GM18511 (cell line): ENCODE data around the gene ASTN2.

Experiments
- ATAC-seq: cut with Tn5 transposase; IDR thresholded peaks from one replicate; pipeline ENCODE4 v1.9.1; 2021; ENCODE audit warnings: mild to moderate bottlenecking, moderate library complexity; ENCODE audit not compliant: unreplicated experiment

The ASTN2 gene

DNA sequence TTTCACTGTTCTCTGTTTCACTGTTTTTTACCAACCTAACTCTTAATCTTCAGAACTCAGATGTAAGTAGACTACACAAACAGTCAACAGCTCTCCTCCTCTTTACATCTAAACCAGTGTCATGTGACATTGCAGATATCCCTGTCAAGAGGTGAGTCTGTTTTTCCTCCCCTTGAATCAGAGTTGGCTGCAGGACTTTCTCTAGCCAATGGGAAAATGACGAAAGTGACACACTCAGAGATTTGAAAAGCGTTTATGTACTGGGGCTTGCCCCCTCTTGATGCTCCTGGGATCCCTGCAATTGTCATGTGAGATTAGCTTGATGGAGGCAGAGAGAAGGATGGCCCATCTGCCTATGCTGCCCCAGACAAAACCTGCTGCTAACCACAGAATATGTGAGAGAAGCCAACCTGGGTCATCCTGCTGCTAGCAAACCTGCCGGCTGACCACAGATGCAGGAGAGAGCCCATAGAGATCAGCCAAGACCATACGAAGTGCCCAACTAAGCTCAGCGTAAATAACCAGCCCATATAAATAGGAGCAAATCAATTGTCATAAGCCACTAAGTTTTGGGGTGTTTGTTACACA lies 111.1 kb downstream of the ASTN2 start:
- ATAC-seq, result no peak

DNA sequence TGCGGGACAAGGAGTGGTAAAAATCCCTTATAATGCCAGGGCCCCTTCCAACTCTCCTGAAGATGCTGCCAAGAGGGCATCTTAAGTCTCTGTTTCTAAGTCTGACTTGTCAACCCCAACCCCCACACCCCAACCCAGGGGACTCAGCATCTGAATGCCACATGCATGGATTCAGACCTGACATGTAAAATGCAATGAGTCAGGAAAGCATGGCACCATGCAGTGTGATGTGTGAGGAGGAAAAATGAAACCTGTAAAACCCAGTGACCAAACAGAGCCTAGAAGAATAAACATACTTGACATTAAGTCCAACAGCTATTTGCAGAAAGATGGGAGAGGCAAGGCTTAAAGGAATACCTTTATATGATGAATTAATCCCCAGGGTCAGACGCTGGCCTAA lies 112.4 kb downstream of the ASTN2 start:
- ATAC-seq, result no peak

DNA sequence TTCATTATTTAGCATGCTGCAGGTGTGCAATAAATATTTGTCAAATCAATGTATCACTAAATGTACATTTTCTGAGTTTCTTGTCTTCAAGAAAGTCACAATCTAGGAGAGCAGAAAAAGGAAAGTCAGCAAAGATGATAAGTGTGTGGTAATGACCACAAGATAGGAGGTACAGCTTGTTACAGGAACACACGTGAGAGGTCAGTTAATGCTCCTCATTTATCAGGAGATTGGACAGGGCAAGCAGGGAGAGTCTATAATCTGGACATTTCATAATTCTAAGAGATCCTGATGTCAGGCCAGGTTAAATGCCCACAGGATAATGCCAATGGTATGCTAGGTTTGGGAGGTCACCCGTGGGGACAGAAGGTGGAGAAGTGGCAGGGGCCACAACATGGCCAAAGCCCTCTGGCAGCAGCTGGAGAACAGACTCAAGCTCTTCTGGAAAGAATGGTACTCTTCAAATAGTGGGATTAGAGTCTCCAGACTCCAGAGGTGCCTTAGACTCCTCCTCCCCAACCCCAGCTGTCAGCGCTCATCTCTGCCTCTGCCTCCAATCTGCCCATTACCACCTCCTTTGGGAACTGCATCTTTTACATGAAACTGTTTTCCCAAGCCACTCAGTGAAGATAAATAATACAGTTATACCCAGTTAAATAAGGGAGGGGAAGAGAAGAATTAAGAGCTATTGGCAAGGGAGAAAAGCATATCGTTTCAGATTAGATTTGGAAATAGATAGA lies 114.3 kb downstream of the ASTN2 start:
- no peak for ATAC-seq

DNA sequence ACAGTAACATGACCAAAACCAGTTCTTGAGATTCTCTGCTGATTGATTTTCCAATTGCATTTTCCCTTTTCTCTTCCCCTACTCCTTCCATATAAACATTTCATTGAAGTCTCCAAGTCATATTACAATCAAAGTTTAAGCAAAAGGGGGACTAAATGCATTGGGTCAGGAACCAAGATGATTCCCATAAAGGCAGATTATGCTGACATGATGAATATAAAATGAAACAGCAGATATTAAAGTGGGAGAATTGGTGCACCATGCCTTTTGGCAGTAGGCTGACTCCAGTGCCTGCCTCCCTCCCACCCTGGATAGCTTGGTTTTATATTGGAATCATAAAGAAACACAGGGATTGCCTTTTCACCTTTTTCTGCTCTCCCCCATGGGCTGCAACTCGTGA lies 118.4 kb downstream of the ASTN2 start:
- no peak for ATAC-seq

DNA sequence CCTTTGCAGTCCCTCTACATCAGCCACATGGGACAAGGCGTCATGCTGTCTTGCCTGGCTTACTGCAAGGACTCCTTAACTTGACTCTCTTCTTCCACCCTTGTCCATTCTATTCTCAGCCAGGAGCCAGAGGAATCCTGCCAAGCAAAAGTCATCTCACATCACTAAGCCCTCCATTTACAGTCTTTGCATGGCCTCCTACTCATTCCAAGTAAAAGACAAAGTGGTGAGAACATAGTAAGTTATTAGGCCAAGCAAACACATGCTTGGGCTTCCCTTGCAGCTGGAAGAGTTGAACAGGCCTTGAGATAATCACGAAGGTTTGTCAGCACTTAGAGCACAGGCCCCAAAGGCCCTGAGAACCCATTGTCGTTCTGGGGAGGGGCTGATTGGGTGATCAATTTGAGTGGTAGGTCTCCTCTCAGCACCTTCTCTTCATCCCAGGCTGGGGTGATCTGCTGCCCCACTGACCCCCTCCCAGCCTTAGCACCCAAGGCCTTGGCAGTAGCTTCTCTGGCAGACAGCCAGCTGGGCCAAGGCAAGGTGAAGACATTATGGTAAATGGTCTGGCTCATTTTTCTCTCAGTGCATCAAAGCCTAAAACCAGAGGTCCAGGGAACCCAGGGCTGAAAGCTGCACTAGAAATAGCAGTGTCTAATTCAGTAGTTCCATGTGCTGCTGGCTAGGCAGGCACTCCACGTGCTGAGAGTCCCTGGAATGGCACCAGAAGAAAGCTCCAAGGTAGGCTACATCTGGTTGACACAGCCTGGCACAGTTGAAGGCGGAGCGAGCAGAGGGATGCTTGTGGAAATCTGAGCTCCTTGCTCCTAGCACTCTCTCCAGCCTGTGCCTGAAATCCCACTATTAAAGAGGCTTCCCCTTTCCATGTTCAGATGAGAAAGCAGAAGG lies 121.4 kb downstream of the ASTN2 start:
- no peak for ATAC-seq

DNA sequence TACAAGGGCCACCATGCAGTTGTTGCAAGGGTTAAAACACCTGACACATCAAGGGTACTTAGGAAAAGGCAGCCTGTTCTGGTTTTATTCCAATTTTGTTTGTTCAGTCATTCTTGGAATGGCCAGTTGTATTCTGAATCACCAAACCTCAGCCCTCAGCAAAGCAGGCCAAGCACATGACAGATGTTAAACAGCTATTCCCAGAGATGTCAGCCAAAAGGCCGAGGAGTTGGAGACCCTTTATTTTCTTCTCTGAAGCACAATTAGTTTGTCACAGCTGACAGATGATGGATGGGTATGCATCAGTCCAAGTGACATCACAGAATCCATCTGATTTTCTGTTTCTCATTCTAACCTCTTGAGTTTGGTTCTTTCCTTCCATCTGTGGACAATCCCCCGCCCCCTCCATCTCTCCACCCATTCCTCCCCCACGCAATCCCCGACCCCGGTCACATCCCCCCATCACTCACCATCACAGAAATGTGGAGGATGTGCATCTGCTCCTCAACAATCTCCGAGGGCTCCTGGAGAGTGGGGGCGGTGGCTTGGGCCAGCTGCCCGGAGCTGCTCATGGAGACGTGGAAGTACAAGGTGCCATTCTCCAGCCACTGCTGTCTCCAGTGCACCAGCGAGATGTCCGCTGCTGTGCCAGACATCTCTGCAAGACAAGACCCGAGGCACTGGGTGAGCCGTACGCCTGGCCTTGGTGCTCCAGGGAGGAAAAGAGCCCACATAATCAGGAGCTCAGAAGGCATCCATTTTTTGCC lies 123.8 kb downstream of the ASTN2 start:
- ATAC-seq, result no peak

DNA sequence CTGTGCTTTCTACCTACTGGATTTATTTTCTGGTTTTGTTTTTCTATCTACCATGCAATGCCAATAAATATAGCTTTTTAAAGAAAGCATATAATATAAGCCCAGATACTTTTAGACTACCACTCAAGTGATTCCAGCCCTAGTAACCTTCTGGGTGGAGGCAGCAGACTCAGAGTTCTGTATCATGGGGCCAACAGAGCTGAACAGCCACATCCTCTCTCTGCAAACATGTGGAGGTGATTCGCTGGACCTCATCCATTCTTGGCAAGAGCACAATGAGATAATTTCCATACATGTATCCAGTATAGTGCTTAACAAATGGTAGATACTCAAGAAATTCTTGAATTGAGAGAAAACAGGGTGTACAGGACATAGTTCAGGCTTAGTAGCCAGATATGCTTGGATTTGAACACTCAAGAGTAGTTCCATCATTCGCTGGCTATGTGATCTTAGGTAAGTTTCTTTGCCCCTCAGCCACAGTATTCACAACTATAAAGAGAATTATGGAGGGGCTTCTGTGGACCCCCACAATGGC lies 124.5 kb downstream of the ASTN2 start:
- ATAC-seq, result no peak

DNA sequence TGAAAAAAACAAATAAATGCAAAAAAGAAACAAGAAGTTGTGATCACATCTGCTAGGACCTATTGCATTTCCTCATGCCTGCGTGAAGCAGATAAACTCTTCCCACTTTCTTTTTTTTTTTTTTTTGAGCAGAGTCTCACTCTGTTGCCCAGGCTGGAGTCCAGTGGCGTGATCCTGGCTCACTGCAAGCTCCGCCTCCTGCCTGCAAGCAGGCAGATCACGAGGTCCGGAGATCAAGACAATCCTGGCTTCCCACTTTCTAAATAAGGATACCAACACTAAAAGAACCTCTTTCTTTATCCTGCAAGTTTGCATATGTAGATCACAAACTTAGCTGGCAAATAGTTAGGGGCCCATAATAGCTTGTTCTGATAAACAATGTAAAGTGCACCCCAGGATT lies 128.6 kb downstream of the ASTN2 start:
- ATAC-seq, result no peak

DNA sequence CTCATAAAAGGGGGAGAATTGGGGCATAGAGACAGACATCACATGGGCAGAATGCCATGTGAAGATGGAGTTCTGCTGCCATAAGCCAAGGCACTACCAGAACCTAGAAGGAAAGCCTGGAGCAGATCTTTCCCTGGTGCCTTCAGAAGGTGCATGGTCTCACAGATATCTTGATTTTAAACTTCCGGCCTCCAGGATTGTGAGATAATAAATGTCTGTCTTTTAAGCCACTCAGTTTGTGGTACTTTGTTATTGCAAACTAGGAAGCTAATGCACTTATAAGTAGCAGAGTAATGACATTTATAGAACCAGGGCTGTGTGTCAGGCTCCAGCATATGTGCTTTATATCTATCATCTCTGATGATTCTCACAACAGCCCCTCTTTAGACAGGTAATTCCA lies 130.4 kb downstream of the ASTN2 start:
- no peak for ATAC-seq

DNA sequence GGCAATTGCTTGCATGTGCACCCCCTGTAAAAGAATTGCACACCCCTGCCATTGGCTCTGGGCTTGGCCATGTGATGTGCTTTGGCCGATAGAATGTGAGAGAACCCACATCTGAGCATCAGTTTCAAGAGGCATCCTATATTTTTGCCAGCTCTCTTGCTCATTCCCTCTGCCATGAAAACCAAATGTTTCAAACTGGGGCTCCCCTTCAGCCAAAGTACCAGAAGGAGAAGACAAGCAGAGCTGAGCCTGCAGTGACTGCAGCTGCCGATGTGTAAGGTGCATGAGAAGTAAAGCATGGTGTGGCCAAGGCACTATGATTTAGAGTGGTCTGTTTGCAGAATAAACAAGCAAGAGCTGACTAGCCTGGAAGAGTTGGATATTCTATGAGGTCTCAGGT lies 132.3 kb downstream of the ASTN2 start:
- ATAC-seq, result no peak

DNA sequence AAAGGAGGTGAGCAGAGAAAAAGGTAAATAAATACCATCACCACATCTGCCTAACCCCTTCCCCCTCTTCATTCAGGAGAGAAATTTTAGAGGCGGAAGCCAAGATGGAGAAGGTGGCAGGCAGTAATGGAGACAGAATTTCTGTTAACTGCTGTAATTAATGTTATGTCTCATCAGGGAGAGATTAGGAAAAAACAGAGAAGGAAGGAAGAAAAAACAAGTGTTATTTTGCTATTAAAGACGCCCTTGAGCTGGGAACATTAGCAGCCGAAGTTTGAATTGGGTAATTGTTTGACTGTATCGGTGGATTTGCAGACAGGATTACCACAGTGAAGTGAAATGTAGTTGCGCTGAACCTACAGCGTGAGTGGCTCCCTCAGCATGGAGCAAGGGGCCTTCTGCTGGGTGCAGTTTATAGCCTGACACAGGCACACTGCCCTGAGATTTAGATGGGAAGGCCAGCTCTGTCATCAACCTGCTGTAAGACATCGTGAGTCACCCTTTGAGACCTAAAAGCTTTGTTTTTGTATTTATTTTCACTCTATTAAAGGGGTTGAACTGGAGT lies 136.3 kb downstream of the ASTN2 start:
- ATAC-seq, result no peak

DNA sequence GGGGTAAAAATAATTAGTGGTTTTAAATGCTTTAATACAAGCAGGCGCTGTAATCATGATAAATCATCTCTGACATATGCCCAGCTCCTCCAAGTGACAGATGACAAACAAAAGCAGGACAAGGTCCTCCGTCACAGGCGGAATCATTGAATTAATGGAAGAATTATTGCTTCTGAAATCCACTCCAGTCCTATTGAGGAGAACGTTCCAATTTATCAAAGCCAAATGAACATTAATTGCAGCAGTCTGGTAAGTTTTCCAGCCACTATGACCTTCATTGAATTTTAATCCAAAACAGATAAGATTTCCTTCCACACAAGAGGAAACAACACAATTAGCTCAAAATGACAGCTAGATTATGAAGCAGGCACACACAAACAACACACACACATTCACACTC lies 136.8 kb downstream of the ASTN2 start:
- ATAC-seq, result no peak

DNA sequence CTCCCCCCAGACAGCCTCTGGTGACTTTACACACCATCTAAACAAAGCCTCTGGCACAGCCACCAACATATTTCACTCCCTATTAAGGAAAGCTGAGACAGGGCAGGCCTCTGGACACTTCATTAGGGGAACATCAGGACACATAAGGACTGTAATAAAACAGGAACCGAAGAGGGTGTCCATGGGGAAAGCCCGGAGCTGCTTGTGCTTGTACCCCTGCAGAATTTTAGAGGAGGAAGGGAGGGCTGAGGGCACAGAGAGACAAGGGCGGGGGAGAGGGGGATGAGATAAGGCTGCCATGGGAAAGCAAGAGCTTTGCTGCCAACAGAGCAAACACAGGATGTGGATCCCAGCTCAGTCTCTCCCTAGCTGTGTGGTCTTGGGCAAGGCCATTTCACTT lies 138.4 kb downstream of the ASTN2 start:
- ATAC-seq, result no peak

DNA sequence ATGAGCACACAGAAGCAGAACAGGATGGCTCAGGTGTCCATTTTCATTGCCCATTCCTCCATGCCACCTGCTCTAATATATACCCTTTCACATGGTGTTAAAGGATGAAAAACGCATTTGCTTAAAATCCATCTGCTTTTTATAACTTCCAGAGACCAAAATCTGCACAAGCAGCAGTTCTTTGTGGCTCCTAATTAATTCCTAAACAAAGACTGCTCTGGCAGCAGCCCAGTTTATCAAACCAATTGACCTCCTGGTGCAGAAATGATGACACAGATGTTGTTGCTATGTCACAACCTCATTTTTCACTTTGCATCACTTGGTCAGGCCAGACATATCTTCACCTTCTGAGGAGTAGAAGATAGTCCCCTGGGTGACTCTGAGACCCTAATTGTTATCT lies 141.2 kb downstream of the ASTN2 start:
- ATAC-seq, result no peak

DNA sequence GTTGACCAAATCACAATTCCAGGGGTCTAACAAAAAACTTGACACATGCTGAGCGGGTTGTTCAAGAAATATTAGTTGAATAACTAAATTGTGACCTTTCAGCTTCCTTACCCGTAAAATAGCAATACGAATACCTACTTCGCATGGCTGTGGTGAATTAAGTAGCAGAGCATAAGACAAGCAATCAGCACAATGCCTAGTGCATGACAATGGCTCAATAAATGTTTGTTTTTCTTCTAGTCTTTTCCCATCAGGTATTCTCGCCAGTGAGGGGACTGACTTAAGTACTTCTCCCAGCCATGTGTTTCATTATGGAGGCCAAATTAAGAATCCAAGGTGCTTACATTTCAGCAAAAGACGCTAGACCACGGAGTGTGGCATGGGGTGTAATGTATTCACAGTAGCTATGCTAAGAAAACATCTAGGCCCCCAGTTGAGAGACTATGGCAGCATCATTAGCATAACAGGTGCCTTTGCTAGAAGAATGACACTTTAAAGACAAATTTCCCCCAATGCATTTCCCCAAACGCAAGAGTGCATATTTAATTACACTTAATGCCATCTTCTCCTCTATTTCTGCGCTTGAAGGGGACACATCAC lies 145.9 kb downstream of the ASTN2 start:
- no peak for ATAC-seq

DNA sequence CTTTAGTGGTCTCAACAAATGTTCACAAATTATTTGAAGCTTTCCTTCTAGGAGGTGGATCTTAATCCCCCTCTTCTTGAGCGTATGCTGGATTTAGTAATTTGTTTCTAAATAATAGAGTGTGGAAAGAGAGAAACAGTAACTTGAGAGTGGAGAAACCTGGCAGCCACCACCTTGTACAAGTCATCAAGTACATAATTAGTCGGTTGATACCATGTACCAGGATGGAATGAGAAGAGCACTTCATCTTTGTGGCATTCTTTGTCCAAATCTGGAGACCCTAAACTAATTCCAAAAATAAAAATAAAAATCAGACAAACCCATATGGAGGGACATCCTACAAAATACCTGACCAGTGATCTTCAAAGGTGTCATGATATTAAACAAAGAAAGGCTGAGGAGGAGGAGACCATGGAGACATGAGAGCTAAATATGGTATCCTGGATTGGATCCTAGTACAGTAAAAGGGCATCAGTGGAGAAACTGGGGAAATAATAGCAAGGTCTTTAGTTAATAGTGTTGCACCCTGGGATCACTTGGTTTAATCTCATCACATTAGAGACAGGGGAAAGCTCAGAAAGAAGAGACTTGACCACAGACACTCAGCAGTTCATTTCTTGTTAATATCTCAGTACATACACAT lies 147.9 kb downstream of the ASTN2 start:
- ATAC-seq, result no peak

DNA sequence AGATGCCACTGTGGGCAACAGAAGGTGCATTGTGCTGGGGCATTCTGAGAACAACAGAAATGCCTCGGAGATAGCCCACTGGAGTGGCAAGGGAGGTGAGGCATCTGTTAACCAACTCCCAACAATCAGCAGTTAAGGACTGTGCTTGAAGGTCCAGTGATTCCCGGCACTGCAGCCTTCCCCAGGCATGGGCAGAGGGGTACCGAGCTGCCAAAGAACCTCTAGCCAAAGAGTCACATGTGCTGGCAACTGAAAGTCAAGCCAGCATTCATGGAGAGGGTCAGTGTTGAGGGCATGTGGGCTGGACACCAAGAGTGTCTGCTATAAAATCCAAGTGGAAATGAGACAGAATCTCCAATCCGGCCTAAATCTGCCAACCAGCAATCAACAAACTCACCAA lies 149.6 kb downstream of the ASTN2 start:
- ATAC-seq, result no peak

DNA sequence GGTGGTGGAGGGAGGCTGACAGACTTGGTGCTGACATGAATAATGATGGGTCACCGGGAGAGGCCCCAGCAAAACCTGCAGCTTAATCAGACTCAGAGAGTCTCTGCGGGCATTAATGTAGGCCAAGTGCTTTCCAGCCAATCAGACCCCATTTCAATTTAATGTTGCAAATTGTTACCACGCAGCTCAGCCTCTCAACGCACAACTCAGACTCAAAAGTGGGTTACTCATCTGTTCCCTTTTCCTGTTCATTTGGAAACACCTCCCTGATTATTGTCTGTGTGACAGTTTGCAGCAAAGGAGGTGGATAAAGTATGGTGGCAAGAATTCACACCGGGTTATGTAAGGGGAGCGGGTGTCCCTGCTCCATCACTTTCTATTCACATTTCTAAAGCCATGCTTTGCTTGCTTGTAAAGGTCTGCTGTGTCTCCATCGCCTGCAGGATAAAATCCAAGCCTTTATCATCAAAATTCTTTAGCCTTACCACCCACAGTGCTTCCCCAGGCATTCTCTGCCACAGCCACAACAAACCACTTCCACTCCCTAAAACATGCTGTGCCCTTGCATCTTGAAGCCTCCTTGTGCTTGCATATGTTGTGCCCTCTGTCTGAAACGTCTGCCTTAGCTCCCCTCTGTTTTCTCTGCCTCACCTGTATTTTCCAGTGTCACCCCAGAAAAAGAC lies 156.5 kb downstream of the ASTN2 start:
- ATAC-seq, result no peak

DNA sequence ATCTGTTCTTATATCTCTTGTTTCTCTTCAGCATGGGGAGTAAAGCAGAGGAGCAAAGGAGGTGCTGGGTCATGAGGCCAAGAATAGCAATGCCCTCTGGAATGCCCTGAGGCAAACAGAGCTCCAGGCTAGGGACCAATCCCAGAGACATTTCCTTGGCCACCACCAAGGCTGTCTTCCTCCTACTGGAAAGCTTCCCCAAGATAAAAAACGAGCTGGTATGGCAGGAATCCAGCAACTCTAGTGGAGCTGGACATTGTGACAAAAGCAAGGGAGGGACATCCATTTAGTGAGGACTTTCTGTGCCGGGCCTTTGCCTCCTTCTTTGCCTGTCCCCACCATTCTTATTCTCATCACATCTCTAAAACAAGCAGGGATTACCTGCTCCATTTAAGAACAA lies 161.6 kb downstream of the ASTN2 start:
- ATAC-seq, result no peak
